NCI-H1930 (cell line): ENCODE results near the gene PRKCZ.
A peak's percentile ranks its signal among the peaks of the same experiment; 100 is the strongest.

Experiments
- DNase-seq, 2 experiments: peaks; one replicate each; lab custom pipeline; 2025; lab: John Stamatoyannopoulos, UW

PRKCZ gene

GRCh38 chr1:2024887-2025286, 25.3 kb upstream of the PRKCZ start:
- DNase-seq, result no peak

GRCh38 chr1:2025491-2025981, 24.7 kb upstream of the PRKCZ start:
- DNase-seq, result no peak

- DNase-seq, result no peak
Measured at GRCh38 chr1:2027961-2028583, 22.1 kb upstream of the PRKCZ start.

- DNase-seq, result no peak
Measured at GRCh38 chr1:2028870-2029560, 21.2 kb upstream of the PRKCZ start.

- DNase-seq, result no peak
Measured at GRCh38 chr1:2029561-2029960, 20.6 kb upstream of the PRKCZ start.

- no peak for DNase-seq
Measured at GRCh38 chr1:2030076-2030871, 19.9 kb upstream of the PRKCZ start.

- no peak for DNase-seq
Measured at GRCh38 chr1:2031546-2032540, 18.4 kb upstream of the PRKCZ start.

- no peak for DNase-seq
Measured at GRCh38 chr1:2032737-2033136, 17.5 kb upstream of the PRKCZ start.

- DNase-seq, result no peak
Measured at GRCh38 chr1:2033165-2033564, 17.0 kb upstream of the PRKCZ start.

GRCh38 chr1:2036287-2036686, 13.9 kb upstream of the PRKCZ start:
- no peak for DNase-seq

- DNase-seq, result no peak
Measured at GRCh38 chr1:2037314-2037979, 12.8 kb upstream of the PRKCZ start.

GRCh38 chr1:2038229-2038628, 12.0 kb upstream of the PRKCZ start:
- DNase-seq, result no peak

- no peak for DNase-seq
Measured at GRCh38 chr1:2039251-2039650, 11.0 kb upstream of the PRKCZ start.

- DNase-seq, result no peak
Measured at GRCh38 chr1:2041305-2041704, 8.9 kb upstream of the PRKCZ start.

GRCh38 chr1:2041887-2042286, 8.3 kb upstream of the PRKCZ start:
- no peak for DNase-seq

GRCh38 chr1:2042830-2043773, 7.1 kb upstream of the PRKCZ start:
- no peak for DNase-seq

- DNase-seq, result no peak
Measured at GRCh38 chr1:2043886-2044285, 6.3 kb upstream of the PRKCZ start.

- DNase-seq, result peak; percentile 38 to 47
Measured at GRCh38 chr1:2044510-2045319, 5.5 kb upstream of the PRKCZ start.
